ENCODE data around the gene AMDHD2. TPM values are rescaled to one million over a fixed set of nuclear protein-coding genes. Genes with fewer than 3 reads are reported as not detected.

Gene AMDHD2
- total and polyA plus RNA-seq, 2 of the 13 experiments (the other 11 are each of a cell fraction or from before 2014, with no cell fraction given): 33.5 to 39.1 TPM

DNA sequence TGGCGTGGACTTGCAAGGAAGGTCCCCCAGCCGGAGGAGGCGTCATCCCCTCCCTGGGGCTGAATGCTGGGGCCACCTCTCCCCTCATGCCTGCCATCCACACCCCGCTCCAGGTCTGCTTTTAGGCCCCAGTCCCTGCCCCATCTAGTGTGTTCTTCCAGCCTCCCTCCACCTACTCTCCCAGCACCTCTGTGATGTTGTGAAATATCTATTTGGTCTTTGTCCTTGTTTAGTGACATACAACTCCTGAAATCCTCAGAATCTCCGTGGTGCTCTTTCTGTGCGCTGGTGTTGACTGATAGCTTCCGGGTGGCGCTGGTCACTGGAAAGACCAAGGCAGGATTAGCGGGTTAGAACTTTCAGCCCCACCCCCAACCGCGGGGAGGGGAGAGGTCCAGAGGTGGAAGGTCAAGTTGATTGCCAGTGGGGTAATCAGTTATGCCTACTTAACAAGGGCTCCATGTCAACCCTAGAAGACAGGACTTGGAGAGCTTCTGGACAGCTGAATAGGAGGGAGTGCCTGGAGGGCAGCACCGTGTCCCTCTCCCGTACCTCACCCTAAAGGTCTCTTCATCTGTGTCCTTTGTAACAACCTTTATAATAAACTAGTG, 35.2 kb upstream of the AMDHD2 start (continued):
- TF ChIP-seq, protein P1, sequence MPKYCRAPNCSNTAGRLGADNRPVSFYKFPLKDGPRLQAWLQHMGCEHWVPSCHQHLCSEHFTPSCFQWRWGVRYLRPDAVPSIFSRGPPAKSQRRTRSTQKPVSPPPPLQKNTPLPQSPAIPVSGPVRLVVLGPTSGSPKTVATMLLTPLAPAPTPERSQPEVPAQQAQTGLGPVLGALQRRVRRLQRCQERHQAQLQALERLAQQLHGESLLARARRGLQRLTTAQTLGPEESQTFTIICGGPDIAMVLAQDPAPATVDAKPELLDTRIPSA (CRISPR knock-in tag; IDR thresholded peaks at IDR 0.05; ENCODE audit: borderline replicate concordance): no peak
- TF ChIP-seq HNRNPK (IDR thresholded peaks at IDR 0.05; ENCODE audit: low read depth, low read length, poor library complexity, severe bottlenecking): no peak
- no peak for TF ChIP-seq NKX3-1 (CRISPR knock-in tag; IDR thresholded peaks at IDR 0.05)
- TF ChIP-seq FOSL2 (CRISPR knock-in tag; IDR thresholded peaks at IDR 0.05): peak; percentile 44; the same call in 1 of the 2 replicates
- TF ChIP-seq ZNF263 (CRISPR knock-in tag; IDR thresholded peaks at IDR 0.05): no peak; the same call in none of the 2 replicates
- TF ChIP-seq SIN3A (IDR thresholded peaks at IDR 0.05; ENCODE audit: borderline replicate concordance, low read depth, low read length): no peak
- no peak for TF ChIP-seq RFX1 (IDR thresholded peaks at IDR 0.05)
- no peak for TF ChIP-seq ZNF878 (CRISPR knock-in tag; IDR thresholded peaks at IDR 0.05)
- no peak; the same call in 1 of the 2 replicates for TF ChIP-seq TAF1 (CRISPR knock-in tag; IDR thresholded peaks at IDR 0.05)
- TF ChIP-seq MAZ (IDR thresholded peaks at IDR 0.05; ENCODE audit: borderline replicate concordance, low read depth, low read length): 0 out of 2 replicates have a peak, but pooled peaks have one; percentile 30
- peak; percentile 80; the same call in 1 of the 2 replicates for TF ChIP-seq MAZ (CRISPR knock-in tag; IDR thresholded peaks at IDR 0.05; ENCODE audit: low read depth)
- TF ChIP-seq, protein P2, sequence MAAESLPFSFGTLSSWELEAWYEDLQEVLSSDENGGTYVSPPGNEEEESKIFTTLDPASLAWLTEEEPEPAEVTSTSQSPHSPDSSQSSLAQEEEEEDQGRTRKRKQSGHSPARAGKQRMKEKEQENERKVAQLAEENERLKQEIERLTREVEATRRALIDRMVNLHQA (CRISPR knock-in tag; IDR thresholded peaks at IDR 0.05): no peak
- peak; percentile 51; the same call in 1 of the 2 replicates for TF ChIP-seq FOXJ3 (CRISPR knock-in tag; IDR thresholded peaks at IDR 0.05; ENCODE audit: borderline replicate concordance)
- TF ChIP-seq, protein P3, sequence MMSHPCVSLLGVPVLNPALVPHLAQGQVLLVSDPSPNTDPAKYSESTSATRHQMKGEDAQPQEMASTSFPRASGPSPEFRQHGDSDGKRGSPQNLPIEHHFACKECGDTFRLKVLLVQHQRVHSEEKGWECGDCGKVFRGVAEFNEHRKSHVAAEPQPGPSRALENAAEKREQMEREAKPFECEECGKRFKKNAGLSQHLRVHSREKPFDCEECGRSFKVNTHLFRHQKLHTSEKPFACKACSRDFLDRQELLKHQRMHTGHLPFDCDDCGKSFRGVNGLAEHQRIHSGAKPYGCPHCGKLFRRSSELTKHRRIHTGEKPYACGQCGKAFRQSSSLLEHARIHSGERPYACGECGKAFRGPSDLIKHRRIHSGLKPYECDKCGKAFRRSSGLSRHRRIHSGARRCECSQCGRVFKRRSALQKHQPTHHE (CRISPR knock-in tag; IDR thresholded peaks at IDR 0.05; ENCODE audit: borderline replicate concordance): no peak
- TF ChIP-seq ZNF3 (CRISPR knock-in tag; IDR thresholded peaks at IDR 0.05): no peak
- peak; percentile 58; the same call in 1 of the 2 replicates for TF ChIP-seq ZNF556 (CRISPR knock-in tag; IDR thresholded peaks at IDR 0.05; ENCODE audit: borderline replicate concordance)
- TF ChIP-seq, protein P4, sequence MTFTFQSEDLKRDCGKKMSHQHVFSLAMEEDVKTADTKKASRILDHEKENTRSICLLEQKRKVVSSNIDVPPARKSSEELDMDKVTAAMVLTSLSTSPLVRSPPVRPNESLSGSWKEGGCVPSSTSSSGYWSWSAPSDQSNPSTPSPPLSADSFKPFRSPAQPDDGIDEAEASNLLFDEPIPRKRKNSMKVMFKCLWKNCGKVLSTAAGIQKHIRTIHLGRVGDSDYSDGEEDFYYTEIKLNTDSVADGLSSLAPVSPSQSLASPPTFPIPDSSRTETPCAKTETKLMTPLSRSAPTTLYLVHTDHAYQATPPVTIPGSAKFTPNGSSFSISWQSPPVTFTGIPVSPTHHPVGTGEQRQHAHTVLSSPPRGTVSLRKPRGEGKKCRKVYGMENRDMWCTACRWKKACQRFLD (CRISPR knock-in tag; IDR thresholded peaks at IDR 0.05; ENCODE audit: borderline replicate concordance): no peak
- TF ChIP-seq MAFG (CRISPR knock-in tag; IDR thresholded peaks at IDR 0.05): no peak
- TF ChIP-seq, protein P5, sequence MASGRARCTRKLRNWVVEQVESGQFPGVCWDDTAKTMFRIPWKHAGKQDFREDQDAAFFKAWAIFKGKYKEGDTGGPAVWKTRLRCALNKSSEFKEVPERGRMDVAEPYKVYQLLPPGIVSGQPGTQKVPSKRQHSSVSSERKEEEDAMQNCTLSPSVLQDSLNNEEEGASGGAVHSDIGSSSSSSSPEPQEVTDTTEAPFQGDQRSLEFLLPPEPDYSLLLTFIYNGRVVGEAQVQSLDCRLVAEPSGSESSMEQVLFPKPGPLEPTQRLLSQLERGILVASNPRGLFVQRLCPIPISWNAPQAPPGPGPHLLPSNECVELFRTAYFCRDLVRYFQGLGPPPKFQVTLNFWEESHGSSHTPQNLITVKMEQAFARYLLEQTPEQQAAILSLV (CRISPR knock-in tag; IDR thresholded peaks at IDR 0.05; ENCODE audit: borderline replicate concordance): peak; percentile 34; the same call in 1 of the 2 replicates
- no peak for TF ChIP-seq KLF11 (CRISPR knock-in tag; IDR thresholded peaks at IDR 0.05)
- TF ChIP-seq FOXM1 (CRISPR knock-in tag; IDR thresholded peaks at IDR 0.05): no peak
- TF ChIP-seq RAD21 (CRISPR knock-in tag; IDR thresholded peaks at IDR 0.05): no peak
- TF ChIP-seq ETV5 (CRISPR knock-in tag; IDR thresholded peaks at IDR 0.05; ENCODE audit: borderline replicate concordance): peak; percentile 91
- no peak for TF ChIP-seq BRCA1 (CRISPR knock-in tag; IDR thresholded peaks at IDR 0.05)
- TF ChIP-seq SP4 (CRISPR knock-in tag; IDR thresholded peaks at IDR 0.05): no peak
- no peak for TF ChIP-seq ZNF496 (CRISPR knock-in tag; IDR thresholded peaks at IDR 0.05; ENCODE audit: insufficient replicate concordance)
- TF ChIP-seq RXRA (CRISPR knock-in tag; IDR thresholded peaks at IDR 0.05): peak; percentile 82; the same call in 1 of the 2 replicates
